Right cardiac atrium (tissue), 5 donors: ENCODE data around the gene PMIS2. TPM values are rescaled to one million over a fixed set of nuclear protein-coding genes. Genes with fewer than 3 reads are reported as not detected.
"Not testable (repeated sequence)": the region's sequence is repeated elsewhere in the genome, so short reads cannot be mapped to it uniquely, and the experiment has no call there.

Source experiments
- ATAC-seq, 2 donors: fragments of 200-7000 bp; cut with Tn5 transposase; one replicate each; pipeline versions ENCODE4 v1.8.0 to v1.9.1; 2020; ENCODE audit warnings: moderate library complexity in 2 of 2, mild to moderate bottlenecking in 1 of 2
- DNase-seq, 3 donors: peaks; one replicate each; pipeline ENCODE4 v3.0.0-alpha.2; 2020
- H3K27ac ChIP-seq: one replicate; pipeline ENCODE4 v1.5.1; 2013; ENCODE audit warnings: mild to moderate bottlenecking, low read length, control low read depth, moderate library complexity
- H3K27me3 ChIP-seq: one replicate; pipeline ENCODE4 v1.6.1; 2013; ENCODE audit not compliant: control insufficient read depth, insufficient read depth
- H3K4me1 ChIP-seq: one replicate; pipeline ENCODE4 v1.6.1; 2013; ENCODE audit warnings: low read length; ENCODE audit not compliant: control insufficient read depth, insufficient read depth
- H3K4me3 ChIP-seq: one replicate; pipeline ENCODE4 v1.5.1; 2013; ENCODE audit warnings: low read length, control low read depth
- H3K9me3 ChIP-seq: one replicate; pipeline ENCODE4 v1.6.1; 2013; ENCODE audit warnings: low read length; ENCODE audit not compliant: control insufficient read depth
- WGBS: extraction: QIAGEN DNeasy Blood & Tissue Kit; methylation state at CpG from one replicate; pipeline ENCODE4 v1.1.7; 2013; 5-methylcytosine and 5-hydroxymethylcytosine counted together
- intact Hi-C, 4 donors: fragments of 100-400 bp; cut with DNase I; formaldehyde crosslinking; loops; one replicate each; pipeline versions ENCODE4 v1.11.0 to v1.14.0; 2022 to 2023
- polyA plus RNA-seq: library from polyadenylated mRNA; stranded (reverse); fragments of 200-250 nt; gene quantifications from one replicate; pipeline ENCODE4 v1.2.3, GENCODE V29; 2013
- total RNA-seq, 4 donors: library from RNA; stranded (reverse); fragmentation: NEBNext Ultra II Directional; extraction: Animal tissue kit (Norgen Biotek cat#: 25700); gene quantifications; one replicate each; pipeline ENCODE4 v1.2.1, GENCODE V29; 2021
- donor health status: healthy with polysubstance abuse.
- donor health status: DM: no; HTN: yes; CAD: no.
- donor health status: DM: no; HTN: no; CAD: no.
- donor health status: DM: no; HTN: yes; CAD: no; lungs with severe emphysema.
- donor health status: DM: yes; HTN: yes; CAD: no.

Gene PMIS2
- total and polyA plus RNA-seq, 5 donors: not detected

GRCh38 chr19:35565016-35565856, 20.7 kb upstream of the PMIS2 start:
- DNase-seq: no peak
- no peak for ATAC-seq
- WGBS: 77% methylated on average over 12 of the region's 12 CpGs
- intact Hi-C loops: no loop called here
- Histone ChIP-seq H3K4me1 (no peaks in the 10 kb centered on the region), H3K4me3 (no peak overlapping the region), H3K9me3 (no peaks in the 10 kb centered on the region), H3K27me3 (no peaks in the 10 kb centered on the region), H3K27ac (no peak overlapping the region)

GRCh38 chr19:35566738-35567137, 19.2 kb upstream of the PMIS2 start:
- Histone ChIP-seq H3K27ac (no peak overlapping the region), H3K9me3 (no peaks in the 10 kb centered on the region), H3K4me1 (no peaks in the 10 kb centered on the region), H3K27me3 (no peaks in the 10 kb centered on the region), H3K4me3 (no peak overlapping the region)
- DNase-seq (no peak), ATAC-seq (no peak)
- 82% methylated on average over 7 of the region's 7 CpGs for WGBS
- intact Hi-C loops: no loop called here

GRCh38 chr19:35569281-35569781, 16.6 kb upstream of the PMIS2 start:
- Histone ChIP-seq H3K27me3 (no peaks in the 10 kb centered on the region), H3K4me3 (no peak overlapping the region), H3K9me3 (no peaks in the 10 kb centered on the region), H3K27ac (no peak overlapping the region), H3K4me1 (no peaks in the 10 kb centered on the region)
- intact Hi-C loops: no loop called here
- DNase-seq: no peak
- 56% methylated on average over 5 of the region's 5 CpGs for WGBS
- ATAC-seq: no peak

- Histone ChIP-seq H3K9me3 (peaks cover 2% of the 10 kb centered on the region), H3K27ac (no peak overlapping the region), H3K4me3 (no peak overlapping the region), H3K27me3 (no peaks in the 10 kb centered on the region), H3K4me1 (no peaks in the 10 kb centered on the region)
- 89% methylated on average over 1 of the region's 1 CpG for WGBS
- ATAC-seq: no peak
- intact Hi-C loops: no loop called here
- DNase-seq: no peak
Observed at GRCh38 chr19:35571406-35571965, 14.5 kb upstream of the PMIS2 start.

GRCh38 chr19:35577918-35578317, 8.1 kb upstream of the PMIS2 start:
- no peaks in the 10 kb centered on the region for H3K27me3 ChIP-seq
- DNase-seq: no peak
- H3K4me1 ChIP-seq: no peaks in the 10 kb centered on the region
- intact Hi-C loops: no loop called here
- no peak overlapping the region for H3K4me3 ChIP-seq
- ATAC-seq: no peak
- peaks cover 2% of the 10 kb centered on the region for H3K9me3 ChIP-seq
- 79% methylated on average over 1 of the region's 1 CpG for WGBS
- H3K27ac ChIP-seq: no peak overlapping the region

GRCh38 chr19:35578707-35579106, 7.3 kb upstream of the PMIS2 start:
- intact Hi-C loops: no loop called here
- no peak for ATAC-seq
- WGBS: 69% methylated on average over 7 of the region's 7 CpGs

GRCh38 chr19:35582760-35583159, 3.2 kb upstream of the PMIS2 start:
- ATAC-seq (no peak), DNase-seq (no peak)
- H3K27me3 ChIP-seq: no peaks in the 10 kb centered on the region
- H3K9me3 ChIP-seq: no peaks in the 10 kb centered on the region
- H3K4me3 ChIP-seq: no peak overlapping the region
- intact Hi-C loops: loop anchor here in 1 of 4 donors (10.0 kb wide), 1 partner anchor 68 kb away; the partner anchor contains the start of gene DMKN
- WGBS: 78% methylated on average over 1 of the region's 1 CpG
- H3K27ac ChIP-seq: no peak overlapping the region
- no peaks in the 10 kb centered on the region for H3K4me1 ChIP-seq

More at GRCh38 chr19:35578707-35579106, 7.3 kb upstream of the PMIS2 start:
- Histone ChIP-seq H3K4me1 (no peaks in the 10 kb centered on the region), H3K27me3 (no peaks in the 10 kb centered on the region), H3K9me3 (peaks cover 2% of the 10 kb centered on the region), H3K4me3 (no peak overlapping the region), H3K27ac (no peak overlapping the region)
- no peak for DNase-seq

GRCh38 chr19:35587321-35587720, 1.3 kb downstream of the PMIS2 start:
- ATAC-seq (no peak), DNase-seq (no peak)
- Histone ChIP-seq H3K27me3 (no peaks in the 10 kb centered on the region), H3K9me3 (no peaks in the 10 kb centered on the region), H3K27ac (no peak overlapping the region), H3K4me1 (no peaks in the 10 kb centered on the region), H3K4me3 (no peak overlapping the region)
- WGBS: 49% methylated on average over 1 of the region's 1 CpG
- intact Hi-C loops: loop anchor here in 1 of 4 donors (10.0 kb wide), 1 partner anchor 73 kb away; the partner anchor contains the start of gene DMKN

- no peak overlapping the region for H3K27ac ChIP-seq
- no peak overlapping the region for H3K4me3 ChIP-seq
- no peaks in the 10 kb centered on the region for H3K4me1 ChIP-seq
- 84% methylated on average over 3 of the region's 3 CpGs for WGBS
- ATAC-seq (no peak), DNase-seq (no peak)
- H3K27me3 ChIP-seq: no peaks in the 10 kb centered on the region
- intact Hi-C loops: no loop called here
- no peaks in the 10 kb centered on the region for H3K9me3 ChIP-seq
Observed at GRCh38 chr19:35590875-35591274, 4.9 kb downstream of the PMIS2 start.

- 24% methylated on average over 8 of the region's 8 CpGs for WGBS
- Histone ChIP-seq H3K4me1 (no peaks in the 10 kb centered on the region), H3K27me3 (no peaks in the 10 kb centered on the region), H3K27ac (no peak overlapping the region), H3K4me3 (no peak overlapping the region), H3K9me3 (no peaks in the 10 kb centered on the region)
- intact Hi-C loops: no loop called here
- ATAC-seq: no peak
- no peak for DNase-seq
Observed at GRCh38 chr19:35592226-35592625, 6.3 kb downstream of the PMIS2 start.

- ATAC-seq, H3K27me3 ChIP-seq, H3K27ac ChIP-seq, H3K9me3 ChIP-seq, intact Hi-C loops, H3K4me3 ChIP-seq, DNase-seq, H3K4me1 ChIP-seq: not testable (repeated sequence)
- WGBS: 78% methylated on average over 3 of the region's 3 CpGs
Observed at GRCh38 chr19:35595026-35595425, 9.1 kb downstream of the PMIS2 start.
